GM23338 (cell line): ENCODE measurements around the gene TCF12. TPM values are rescaled to one million over a fixed set of nuclear protein-coding genes. Genes with fewer than 3 reads are reported as not detected.

Experiments used
- ATAC-seq: fragments of 200-7000 bp; cut with Tn5 transposase; 3 replicates; pipeline ENCODE4 v1.9.1; 2020
- DNase-seq: peaks from one replicate; pipeline ENCODE4 v3.0.0-alpha.2; 2015; ENCODE audit warnings: low spot score
- H2AFZ ChIP-seq: fragments of 200-600 bp; sonication (generic); 2 replicates; pipeline ENCODE4 v1.8.0; 2016; ENCODE audit warnings: antibody characterized with exemption, mild to moderate bottlenecking, moderate library complexity
- H3F3A ChIP-seq: fragments of 200-600 bp; sonication (generic); replicated peaks from 2 replicates; pipeline ENCODE4 v1.8.0; 2017; ENCODE audit warnings: antibody characterized with exemption, mixed run types, low read depth
- H3K27ac ChIP-seq: fragments of 200-600 bp; sonication (generic); 2 replicates; pipeline ENCODE4 v1.6.1; 2016; ENCODE audit warnings: low read depth
- H3K27me3 ChIP-seq: fragments of 200-600 bp; sonication (generic); 2 replicates; pipeline ENCODE4 v1.8.0; 2016; ENCODE audit warnings: mild to moderate bottlenecking, mixed run types, moderate library complexity; ENCODE audit not compliant: insufficient read depth
- H3K36me3 ChIP-seq: fragments of 200-600 bp; sonication (generic); 2 replicates; pipeline ENCODE4 v1.8.0; 2016; ENCODE audit warnings: mild to moderate bottlenecking; ENCODE audit not compliant: insufficient read depth
- H3K4me1 ChIP-seq: fragments of 200-600 bp; sonication (generic); 2 replicates; pipeline ENCODE4 v1.8.0; 2016; ENCODE audit warnings: mild to moderate bottlenecking, moderate library complexity; ENCODE audit not compliant: insufficient read depth
- H3K4me2 ChIP-seq: fragments of 200-600 bp; sonication (generic); 2 replicates; pipeline ENCODE4 v1.7.1; 2017; ENCODE audit warnings: mixed run types
- H3K4me3 ChIP-seq: fragments of 200-600 bp; sonication (generic); 2 replicates; pipeline ENCODE4 v1.6.1; 2016; ENCODE audit warnings: mixed run types
- H3K79me2 ChIP-seq: fragments of 200-600 bp; sonication (generic); replicated peaks from 2 replicates; pipeline ENCODE4 v1.8.0; 2017; ENCODE audit warnings: mild to moderate bottlenecking; ENCODE audit not compliant: insufficient read depth
- H3K9me2 ChIP-seq: fragments of 200-600 bp; sonication (generic); 2 replicates; pipeline ENCODE4 v1.8.0; 2017; ENCODE audit not compliant: insufficient read depth
- H4K20me1 ChIP-seq: fragments of 200-600 bp; sonication (generic); replicated peaks from 2 replicates; pipeline ENCODE4 v1.8.0; 2017; ENCODE audit warnings: mild to moderate bottlenecking; ENCODE audit not compliant: insufficient read depth
- H3K27ac Mint-ChIP-seq: 2 replicates; pipeline ENCODE4 v1.8.0; 2020; ENCODE audit warnings: inconsistent platforms, mild to moderate bottlenecking, moderate library complexity, mixed read lengths
- H3K27me3 Mint-ChIP-seq: 3 replicates; pipeline ENCODE4 v1.8.0; 2022; ENCODE audit warnings: low read depth, mild to moderate bottlenecking, moderate library complexity, mixed read lengths, inconsistent platforms; ENCODE audit not compliant: insufficient read depth, poor library complexity
- H3K36me3 Mint-ChIP-seq: 3 replicates; pipeline ENCODE4 v1.8.0; 2021; ENCODE audit warnings: low read depth, mild to moderate bottlenecking, inconsistent platforms, moderate library complexity, mixed read lengths
- H3K4me1 Mint-ChIP-seq: 3 replicates; pipeline ENCODE4 v1.8.0; 2020; ENCODE audit warnings: mild to moderate bottlenecking, inconsistent platforms, mixed read lengths
- H3K4me3 Mint-ChIP-seq: 3 replicates; pipeline ENCODE4 v1.8.0; 2021; ENCODE audit warnings: moderate library complexity, mild to moderate bottlenecking, inconsistent platforms, mixed read lengths
- H3K9me3 Mint-ChIP-seq: 3 replicates; pipeline ENCODE4 v1.8.0; 2020; ENCODE audit warnings: moderate library complexity, mild to moderate bottlenecking, inconsistent platforms, mixed read lengths
- EZH2 ChIP-seq: fragments of 200-600 bp; sonication (generic); IDR thresholded peaks from one replicate; pipeline ENCODE4 v1.8.0; 2017; ENCODE audit warnings: antibody characterized with exemption, mild to moderate bottlenecking, low read depth; ENCODE audit not compliant: unreplicated experiment
- POLR2AphosphoS5 ChIP-seq: IDR thresholded peaks from 2 replicates; pipeline ENCODE4 v1.6.1; 2016; ENCODE audit warnings: antibody characterized with exemption, low read depth
- REST ChIP-seq: IDR thresholded peaks from one replicate; pipeline ENCODE4 v1.6.1; 2018; ENCODE audit warnings: antibody characterized with exemption; ENCODE audit not compliant: unreplicated experiment
- ZNF331 ChIP-seq: fragments of 250-450 bp; sonication (Bioruptor Pico); IDR thresholded peaks from 2 replicates; pipeline ENCODE4 v1.5.0; 2020; ENCODE audit warnings: low read depth, mild to moderate bottlenecking, moderate library complexity
- ZNF462 ChIP-seq: fragments of 250-450 bp; sonication (Bioruptor Pico); IDR thresholded peaks from 2 replicates; pipeline ENCODE4 v1.5.0; 2020; ENCODE audit warnings: mild to moderate bottlenecking, moderate library complexity
- polyA plus RNA-seq: library from polyadenylated mRNA; unstranded; fragments of >200 nt; fragmentation: Nextera tagmentation; extraction: Ambion mirVana; gene quantifications from 2 replicates; pipeline ENCODE4 v1.2.1, GENCODE V29; 2016
- total RNA-seq: library from RNA; depleted of rRNA; stranded (reverse); fragments of >200 nt; shearing (Covaris generic); gene quantifications from 2 replicates; pipeline ENCODE4 v1.2.3, GENCODE V29; 2014

TCF12 gene
- total and polyA plus RNA-seq, 2 experiments from 2014 or later: 27.6 to 104 TPM

GRCh38 chr15:57312006-57312317, 393.5 kb downstream of the TCF12 start:
- H3K4me3 Mint-ChIP-seq: no peak overlapping the region
- peaks cover 11% of the 10 kb centered on the region for H3K27me3 Mint-ChIP-seq
- 0 out of 3 replicates have a peak, but pooled peaks cover 2% of the 10 kb centered on the region for H3K9me3 Mint-ChIP-seq
- ATAC-seq (no peak), DNase-seq (no peak)
- Histone ChIP-seq H3K4me1 (peaks cover 5% of the 10 kb centered on the region), H3K4me3 (no peak overlapping the region), H3K27me3 (no peaks in the 10 kb centered on the region), H2AFZ (no peak overlapping the region), H3K9me2 (0 out of 2 replicates have a peak, but pooled peaks cover 3% of the 10 kb centered on the region), H3K27ac (no peak overlapping the region), H4K20me1 (no peaks in the 10 kb centered on the region), H3K4me2 (no peak overlapping the region), H3F3A (peaks cover 9% of the 10 kb centered on the region; the same call in 1 of the 2 replicates), H3K36me3 (no peaks in the 10 kb centered on the region), H3K79me2 (no peaks in the 10 kb centered on the region)
- no peak overlapping the region for H3K27ac Mint-ChIP-seq
- no peaks in the 10 kb centered on the region for H3K36me3 Mint-ChIP-seq
- peaks cover 9% of the 10 kb centered on the region; the same call in 1 of the 3 replicates for H3K4me1 Mint-ChIP-seq
- TF ChIP-seq POLR2AphosphoS5: no peak
- no peak for TF ChIP-seq REST
- TF ChIP-seq ZNF462 (CRISPR knock-in tag): no peak
- TF ChIP-seq ZNF331 (CRISPR knock-in tag): no peak
- no peak for TF ChIP-seq EZH2
